Head of caudate nucleus (tissue), 42 donors: ENCODE measurements around the gene KDM7A.

Experiments used
- DNase-seq, 42 donors: peaks; one replicate each; pipeline versions ENCODE4 v3.0.0 to v3.0.0-alpha.2; 2020 to 2021; ENCODE audit warnings: mixed read lengths in 7 of 42
- intact Hi-C: fragments of 100-400 bp; cut with DNase I; formaldehyde crosslinking; loops from one replicate; pipeline ENCODE4 v1.15.0; 2022

Gene KDM7A

GRCh38 chr7:140176811-140177702 lies at the start of gene KDM7A:
Gene KDM7A, minus strand, starts transcription at chr7:140176983. Its CDS starts 46 bp downstream, at chr7:140176937.
- intact Hi-C loops, result loop anchor here (5.0 to 10.0 kb wide), 2 partner anchors 150 to 308 kb away; no protein-coding TSS in a partner anchor
- peak; percentile 73 to 97 (median 91) for DNase-seq

GRCh38 chr7:140225562-140226249 lies 48.9 kb upstream of the KDM7A start:
- intact Hi-C loops, result no loop called here
- peak in 14 of 42 donors; percentile 18 to 62 (median 28) for DNase-seq

GRCh38 chr7:140223515-140224221 lies 46.9 kb upstream of the KDM7A start:
- intact Hi-C loops, result no loop called here
- DNase-seq, result no peak

GRCh38 chr7:140222814-140223213 lies 46.0 kb upstream of the KDM7A start:
- intact Hi-C loops, result no loop called here

GRCh38 chr7:140219672-140220524 lies 43.1 kb upstream of the KDM7A start:
- intact Hi-C loops, result no loop called here
- DNase-seq, result no peak

More at GRCh38 chr7:140222814-140223213, 46.0 kb upstream of the KDM7A start:
- no peak for DNase-seq

GRCh38 chr7:140218656-140219055 lies 41.9 kb upstream of the KDM7A start:
- no peak for DNase-seq
- intact Hi-C loops, result no loop called here

GRCh38 chr7:140217750-140218501 lies 41.1 kb upstream of the KDM7A start:
- no peak for DNase-seq
- intact Hi-C loops, result no loop called here

- intact Hi-C loops, result no loop called here
- DNase-seq, result no peak
Measured at GRCh38 chr7:140215281-140215680, 38.5 kb upstream of the KDM7A start.

GRCh38 chr7:140214075-140214684 lies 37.4 kb upstream of the KDM7A start:
- intact Hi-C loops, result no loop called here
- DNase-seq, result peak in 1 of 42 donors; percentile 9

GRCh38 chr7:140213684-140214074 lies 36.9 kb upstream of the KDM7A start:
- no peak for DNase-seq
- intact Hi-C loops, result no loop called here

- DNase-seq, result no peak
- intact Hi-C loops, result no loop called here
Measured at GRCh38 chr7:140212100-140212881, 35.5 kb upstream of the KDM7A start.

GRCh38 chr7:140211698-140212097 lies 34.9 kb upstream of the KDM7A start:
- intact Hi-C loops, result no loop called here
- no peak for DNase-seq

GRCh38 chr7:140209866-140210609 lies 33.3 kb upstream of the KDM7A start:
- DNase-seq, result peak in 30 of 42 donors; percentile 15 to 68 (median 39)
- intact Hi-C loops, result no loop called here

- no peak for DNase-seq
- intact Hi-C loops, result no loop called here
Measured at GRCh38 chr7:140206616-140207389, 30.0 kb upstream of the KDM7A start.

- no peak for DNase-seq
Measured at GRCh38 chr7:140205600-140205999, 28.8 kb upstream of the KDM7A start.

More at GRCh38 chr7:140205600-140205999, 28.8 kb upstream of the KDM7A start:
- intact Hi-C loops, result no loop called here
